Hepatocyte (in vitro differentiated cells): ENCODE measurements around the gene CBX2.

Source experiments
- CTCF ChIP-seq: fragments of 200-600 bp; sonication (generic); IDR thresholded peaks from 2 replicates; pipeline ENCODE4 v1.5.1; 2016; ENCODE audit warnings: antibody characterized with exemption, mild to moderate bottlenecking; ENCODE audit not compliant: poor library complexity
- EZH2 ChIP-seq: fragments of 200-600 bp; sonication (generic); IDR thresholded peaks from 2 replicates; pipeline ENCODE4 v1.6.1; 2016; ENCODE audit warnings: antibody characterized with exemption, mild to moderate bottlenecking, borderline replicate concordance
- EZH2phosphoT487 ChIP-seq: fragments of 200-600 bp; sonication (generic); IDR thresholded peaks from one replicate; pipeline ENCODE4 v1.6.1; 2018; ENCODE audit warnings: antibody characterized with exemption, mild to moderate bottlenecking, low read depth, moderate library complexity; ENCODE audit not compliant: unreplicated experiment, severe bottlenecking

DNA sequence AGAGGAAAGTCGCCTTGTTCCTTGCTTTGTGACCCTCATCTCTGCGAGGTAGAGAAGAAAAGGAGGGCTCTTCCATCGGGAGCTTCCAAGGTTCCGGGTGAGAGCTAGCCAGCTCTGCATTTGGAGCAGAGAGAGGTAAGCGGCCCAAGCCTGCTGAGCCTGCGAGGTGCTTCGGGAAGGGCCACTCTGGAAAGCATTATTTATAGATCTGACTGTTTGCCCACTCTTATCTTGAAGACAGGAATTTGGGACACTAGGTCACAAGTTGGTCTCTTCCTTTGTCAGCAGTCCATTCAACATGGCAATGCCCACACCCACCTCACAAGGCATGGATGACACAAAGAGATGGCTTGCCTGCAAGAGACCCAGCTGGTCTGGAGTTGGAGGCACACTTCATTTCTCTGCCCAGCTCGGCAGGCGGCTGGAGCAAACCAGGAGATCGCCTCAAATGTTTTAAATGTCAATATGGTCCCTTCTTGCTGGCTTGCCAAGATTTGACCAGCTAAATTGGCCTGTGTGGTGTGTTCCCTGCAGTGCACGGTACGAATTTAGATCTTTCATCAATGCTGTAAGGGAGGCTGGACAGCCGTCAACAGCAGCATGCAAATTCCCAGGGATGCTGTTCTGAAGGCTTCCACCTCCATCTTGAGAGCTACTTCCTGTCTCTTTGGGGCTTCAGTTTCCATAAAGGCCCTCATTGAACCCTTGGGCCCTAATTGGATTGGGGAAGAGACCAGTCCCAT is 41.8 kb downstream of the CBX2 start:
- TF ChIP-seq CTCF, result no peak
- no peak for TF ChIP-seq EZH2
- TF ChIP-seq EZH2phosphoT487, result no peak
